ENCODE results near the gene CNKSR2. TPM values are rescaled to one million over a fixed set of nuclear protein-coding genes. Genes with fewer than 3 reads are reported as not detected.

CNKSR2 gene
- total RNA-seq, 1 donor: 0.99 TPM

DNA sequence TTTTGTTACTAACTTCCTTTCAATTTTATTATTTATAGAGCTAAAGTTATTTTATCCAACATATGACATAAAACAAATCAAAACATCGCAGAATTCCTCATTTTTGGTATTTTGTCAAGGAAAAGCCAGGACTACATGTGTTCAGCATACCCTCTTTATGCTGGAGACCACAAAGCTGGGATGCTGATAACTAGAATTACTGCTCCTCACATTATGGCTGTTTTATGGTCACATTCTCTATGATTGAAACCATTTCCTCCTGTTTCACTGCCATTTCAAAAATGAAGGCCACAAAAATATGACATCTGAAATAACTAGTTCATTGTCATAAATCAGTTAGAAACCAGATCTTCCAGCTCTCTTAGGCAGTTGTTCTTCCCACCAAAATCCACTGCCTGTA is 242.2 kb downstream of the CNKSR2 start:
- no peak for DNase-seq (ENCODE audit: low read depth)
- no peak overlapping the region for H3K4me3 ChIP-seq (ENCODE audit: low read depth, low read length)
- no peak for TF ChIP-seq CTCF (IDR thresholded peaks at IDR 0.05; ENCODE audit: insufficient read depth, low read length)

GRCh38 chrX:21620234-21620633 is 246.0 kb downstream of the CNKSR2 start:
- no peak for DNase-seq (ENCODE audit: low read depth)
- no peak for TF ChIP-seq CTCF (IDR thresholded peaks at IDR 0.05; ENCODE audit: insufficient read depth, low read length)
- H3K4me3 ChIP-seq (ENCODE audit: low read depth, low read length): no peak overlapping the region

GRCh38 chrX:21623778-21624501 is 249.7 kb downstream of the CNKSR2 start:
- H3K4me3 ChIP-seq (ENCODE audit: low read depth, low read length): no peak overlapping the region
- no peak for DNase-seq (ENCODE audit: low read depth)
- no peak for TF ChIP-seq CTCF (IDR thresholded peaks at IDR 0.05; ENCODE audit: insufficient read depth, low read length)

- no peak for TF ChIP-seq CTCF (IDR thresholded peaks at IDR 0.05; ENCODE audit: insufficient read depth, low read length)
- DNase-seq (ENCODE audit: low read depth): peak; percentile 2
These were observed 257.8 kb downstream of the CNKSR2 start for GRCh38 chrX:21632027-21632426.

GRCh38 chrX:21638311-21638710 is 264.1 kb downstream of the CNKSR2 start:
- peak; percentile 20 for DNase-seq (ENCODE audit: low read depth)
- no peak for TF ChIP-seq CTCF (IDR thresholded peaks at IDR 0.05; ENCODE audit: insufficient read depth, low read length)

More at GRCh38 chrX:21632027-21632426, 257.8 kb downstream of the CNKSR2 start:
- no peak overlapping the region for H3K4me3 ChIP-seq (ENCODE audit: low read depth, low read length)

DNA sequence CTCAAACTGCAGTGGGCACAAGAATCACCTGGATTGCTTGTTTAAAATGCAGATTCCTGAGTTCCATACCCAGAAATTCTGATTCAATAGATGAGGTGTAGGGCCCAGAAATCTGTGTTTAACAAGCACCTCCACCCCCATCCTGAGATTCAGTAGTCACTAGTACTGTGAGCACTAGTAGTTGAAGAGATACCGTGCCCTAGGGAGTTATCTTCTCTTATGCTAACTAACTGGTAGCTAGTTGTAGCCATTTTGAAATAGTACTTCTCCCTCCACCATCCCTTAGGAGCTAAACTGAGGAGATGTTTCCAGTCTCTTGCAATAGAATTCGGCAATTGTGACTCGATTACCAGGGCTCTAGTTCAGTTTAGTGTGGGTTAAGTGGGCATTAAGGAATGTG is 265.6 kb downstream of the CNKSR2 start:
- DNase-seq (ENCODE audit: low read depth): no peak
- H3K4me3 ChIP-seq (ENCODE audit: low read depth, low read length): no peak overlapping the region
- no peak for TF ChIP-seq CTCF (IDR thresholded peaks at IDR 0.05; ENCODE audit: insufficient read depth, low read length)

More at GRCh38 chrX:21638311-21638710, 264.1 kb downstream of the CNKSR2 start:
- no peak overlapping the region for H3K4me3 ChIP-seq (ENCODE audit: low read depth, low read length)

- H3K4me3 ChIP-seq (ENCODE audit: low read depth, low read length): no peak overlapping the region
- no peak for TF ChIP-seq CTCF (IDR thresholded peaks at IDR 0.05; ENCODE audit: insufficient read depth, low read length)
- DNase-seq (ENCODE audit: low read depth): no peak
These were observed 271.2 kb downstream of the CNKSR2 start for GRCh38 chrX:21645431-21645830.
